Spleen (tissue), 7 donors: ENCODE measurements around the gene LRIT2.

Source experiments
- POLR2A ChIP-seq, 3 donors: fragments of 450-650 bp; IDR thresholded peaks; one replicate each; pipeline ENCODE4 v1.5.1; 2017; ENCODE audit warnings: antibody characterized with exemption in 3 of 3, mild to moderate bottlenecking in 1 of 3
- POLR2AphosphoS5 ChIP-seq, 3 donors: sonication (generic); formaldehyde crosslinking; IDR thresholded peaks; one replicate each; pipeline ENCODE4 v1.5.1; 2017; ENCODE audit warnings: antibody characterized with exemption in 3 of 3
- TF ChIP-seq, protein P1 (sequence below), 11 experiments: fragments of 200-600 bp in 7 of 11; fragments of 450-650 bp in 4 of 11; sonication (generic) in 4 of 11; IDR thresholded peaks in 8 of 11; conservative IDR thresholded peaks in 3 of 11; 1 replicate in 7 of 11; 2 replicates in 4 of 11; pipeline versions ENCODE4 v1.4.0 to v1.8.0; 2016 to 2021; ENCODE audit warnings: antibody characterized with exemption in 11 of 11, inconsistent platforms in 4 of 11, mild to moderate bottlenecking in 1 of 11
- donor health status: DM: no; HTN: no; CAD: no; lungs with moderate emphysema.
- donor health status: DM: no; HTN: no; CAD: no.
- donor health status: DM: no; HTN: no; CAD: no.

DNA sequence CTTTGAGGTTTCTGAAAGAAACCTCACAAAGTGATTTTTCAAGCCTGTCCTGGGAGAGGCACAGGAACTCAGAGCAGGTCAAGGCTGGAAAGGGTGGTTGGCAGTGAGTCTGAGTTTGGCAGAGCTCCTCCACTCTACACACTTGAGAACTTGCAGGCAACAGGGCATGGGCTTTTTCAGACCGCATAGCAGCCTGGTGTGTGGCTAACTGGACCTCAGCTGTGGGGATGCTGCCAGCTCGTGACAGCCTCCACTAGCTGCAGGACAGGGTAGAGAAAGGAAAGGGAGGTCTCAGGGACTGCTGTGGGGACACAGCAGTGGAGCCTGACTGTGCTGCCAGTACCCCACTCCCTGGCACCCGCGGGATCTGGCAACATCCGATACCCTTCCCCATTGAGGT lies 28.4 kb downstream of the LRIT2 start:
- TF ChIP-seq, protein P1, sequence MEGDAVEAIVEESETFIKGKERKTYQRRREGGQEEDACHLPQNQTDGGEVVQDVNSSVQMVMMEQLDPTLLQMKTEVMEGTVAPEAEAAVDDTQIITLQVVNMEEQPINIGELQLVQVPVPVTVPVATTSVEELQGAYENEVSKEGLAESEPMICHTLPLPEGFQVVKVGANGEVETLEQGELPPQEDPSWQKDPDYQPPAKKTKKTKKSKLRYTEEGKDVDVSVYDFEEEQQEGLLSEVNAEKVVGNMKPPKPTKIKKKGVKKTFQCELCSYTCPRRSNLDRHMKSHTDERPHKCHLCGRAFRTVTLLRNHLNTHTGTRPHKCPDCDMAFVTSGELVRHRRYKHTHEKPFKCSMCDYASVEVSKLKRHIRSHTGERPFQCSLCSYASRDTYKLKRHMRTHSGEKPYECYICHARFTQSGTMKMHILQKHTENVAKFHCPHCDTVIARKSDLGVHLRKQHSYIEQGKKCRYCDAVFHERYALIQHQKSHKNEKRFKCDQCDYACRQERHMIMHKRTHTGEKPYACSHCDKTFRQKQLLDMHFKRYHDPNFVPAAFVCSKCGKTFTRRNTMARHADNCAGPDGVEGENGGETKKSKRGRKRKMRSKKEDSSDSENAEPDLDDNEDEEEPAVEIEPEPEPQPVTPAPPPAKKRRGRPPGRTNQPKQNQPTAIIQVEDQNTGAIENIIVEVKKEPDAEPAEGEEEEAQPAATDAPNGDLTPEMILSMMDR (IDR thresholded peaks at IDR 0.05 in 8 of 11, conservative IDR thresholded peaks at IDR 0.05 in 3 of 11) = no peak
- TF ChIP-seq POLR2A (IDR thresholded peaks at IDR 0.05) (no peak), POLR2AphosphoS5 (IDR thresholded peaks at IDR 0.05) (no peak)
